Kasumi-1 (cell line): ENCODE measurements around the gene ARPC5L.
"Not testable (repeated sequence)": the region's sequence is repeated elsewhere in the genome, so short reads cannot be mapped to it uniquely, and the experiment has no call there.

Experiments used
- DNase-seq, 2 experiments: peaks; one replicate each; lab custom pipeline; 2025; lab: John Stamatoyannopoulos, UW

Gene ARPC5L

GRCh38 chr9:124861342-124862229 lies at the start of gene ARPC5L, which contains the start of gene RPL35:
Gene ARPC5L (plus strand): TSS chr9:124862130. CDS start chr9:124869291, 7,161 bp downstream.
Gene RPL35 (minus strand): TSS chr9:124861957. CDS start chr9:124861912, 45 bp downstream.
- DNase-seq, result peak; percentile 93 to 95

GRCh38 chr9:124812441-124812876 lies 49.5 kb upstream of the ARPC5L start:
- no peak for DNase-seq

GRCh38 chr9:124813041-124813440 lies 48.9 kb upstream of the ARPC5L start:
- DNase-seq, result no peak

DNA sequence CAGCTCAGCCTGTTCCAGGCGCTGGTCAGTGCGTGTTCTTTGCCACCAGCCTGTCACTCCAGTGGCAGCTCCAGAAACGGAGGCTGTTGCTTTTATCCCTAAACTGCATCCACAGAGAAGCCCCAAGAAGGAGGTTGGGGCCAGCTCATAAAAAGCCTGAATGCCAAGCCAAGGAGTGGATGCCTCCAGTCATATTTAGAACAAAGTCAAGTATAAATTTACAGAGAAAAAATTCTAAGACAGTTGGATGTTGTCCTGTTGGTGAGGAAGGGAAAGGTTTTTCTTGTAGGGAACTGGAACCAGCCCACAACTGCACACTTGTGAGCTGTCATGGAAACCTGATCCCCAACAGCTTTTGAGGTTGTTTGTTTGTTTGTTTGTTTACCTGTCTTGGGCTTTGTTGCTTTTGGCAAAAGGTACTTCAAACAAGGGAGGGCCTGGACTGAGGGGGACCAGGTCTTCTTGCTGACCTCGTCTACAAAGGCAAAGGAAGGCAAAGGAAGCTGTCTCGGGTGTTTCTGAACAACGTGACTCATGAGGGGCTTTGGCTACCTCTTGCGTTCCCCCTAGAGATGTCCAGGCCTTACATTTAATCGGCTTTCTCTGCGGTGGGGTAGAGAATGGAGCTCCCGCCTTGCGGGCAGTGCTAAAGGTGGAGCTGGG lies 48.3 kb upstream of the ARPC5L start:
- no peak for DNase-seq

DNA sequence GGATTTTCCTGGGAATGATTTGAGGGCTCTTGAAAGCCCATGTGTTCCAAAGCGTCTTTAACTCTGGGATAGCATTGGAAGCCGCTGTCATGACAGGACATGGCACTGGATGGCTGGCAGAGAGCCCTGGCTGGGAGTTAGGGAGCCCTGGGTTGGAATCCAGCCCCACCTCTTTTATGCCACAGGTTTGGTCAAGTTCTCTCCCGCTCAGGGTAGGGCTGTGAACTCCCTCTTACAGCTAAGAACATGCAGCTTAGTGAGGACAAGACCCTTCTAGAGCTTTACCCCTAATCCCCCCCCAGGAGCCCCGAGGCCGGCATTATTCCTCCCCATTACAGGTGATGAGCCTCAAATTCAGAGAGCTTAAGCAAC lies 47.8 kb upstream of the ARPC5L start:
- no peak for DNase-seq

- DNase-seq, result no peak
Measured at GRCh38 chr9:124815601-124816000, 46.3 kb upstream of the ARPC5L start.

- no peak for DNase-seq
Measured at GRCh38 chr9:124818431-124819281, 43.3 kb upstream of the ARPC5L start.

GRCh38 chr9:124820698-124821623 lies 41.0 kb upstream of the ARPC5L start:
- DNase-seq, result no peak

DNA sequence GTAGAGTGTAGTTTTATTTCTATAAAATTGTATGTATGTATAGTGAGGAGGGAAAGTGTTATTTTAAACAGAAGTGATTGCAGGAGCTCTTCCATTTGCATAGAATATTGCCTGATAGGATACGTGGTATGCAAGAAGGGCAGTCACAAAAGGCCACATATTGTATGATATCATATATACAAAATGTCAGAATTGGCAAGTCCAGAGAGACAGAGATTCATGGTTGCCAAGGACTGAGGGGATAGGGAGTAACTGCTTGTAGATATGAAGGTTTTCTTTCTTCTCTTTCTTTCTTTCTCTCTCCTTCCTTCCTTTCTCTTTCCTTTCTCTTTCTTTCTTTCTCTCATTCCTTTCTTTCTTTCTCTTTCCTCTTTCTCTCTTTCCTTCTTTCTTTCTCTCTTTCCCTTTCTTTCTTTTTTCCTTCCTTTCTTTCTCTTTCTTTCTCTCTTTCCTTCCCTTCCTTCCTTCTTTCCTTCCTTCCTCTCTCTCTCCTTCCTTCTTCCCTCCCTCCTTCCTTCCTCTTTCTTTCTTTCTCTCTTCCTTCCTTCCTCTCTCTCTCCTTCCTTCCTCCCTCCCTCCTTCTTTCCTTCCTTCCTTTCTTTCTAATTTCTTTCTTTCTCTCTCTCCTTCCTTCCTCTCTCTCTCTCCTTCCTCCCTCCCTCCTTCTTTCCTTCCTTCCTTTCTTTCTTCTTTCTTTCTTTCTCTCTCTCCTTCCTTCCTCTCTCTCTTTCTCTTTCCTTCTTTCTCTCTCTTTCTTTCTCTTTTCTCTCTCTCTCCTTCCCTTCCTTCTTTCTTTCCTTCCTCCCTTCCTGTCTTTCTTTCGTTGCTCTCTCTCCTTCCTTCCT lies 33.2 kb upstream of the ARPC5L start:
- no peak for DNase-seq

GRCh38 chr9:124829334-124829669 lies 32.6 kb upstream of the ARPC5L start:
- no peak for DNase-seq

GRCh38 chr9:124830593-124830992 lies 31.3 kb upstream of the ARPC5L start:
- no peak for DNase-seq

DNA sequence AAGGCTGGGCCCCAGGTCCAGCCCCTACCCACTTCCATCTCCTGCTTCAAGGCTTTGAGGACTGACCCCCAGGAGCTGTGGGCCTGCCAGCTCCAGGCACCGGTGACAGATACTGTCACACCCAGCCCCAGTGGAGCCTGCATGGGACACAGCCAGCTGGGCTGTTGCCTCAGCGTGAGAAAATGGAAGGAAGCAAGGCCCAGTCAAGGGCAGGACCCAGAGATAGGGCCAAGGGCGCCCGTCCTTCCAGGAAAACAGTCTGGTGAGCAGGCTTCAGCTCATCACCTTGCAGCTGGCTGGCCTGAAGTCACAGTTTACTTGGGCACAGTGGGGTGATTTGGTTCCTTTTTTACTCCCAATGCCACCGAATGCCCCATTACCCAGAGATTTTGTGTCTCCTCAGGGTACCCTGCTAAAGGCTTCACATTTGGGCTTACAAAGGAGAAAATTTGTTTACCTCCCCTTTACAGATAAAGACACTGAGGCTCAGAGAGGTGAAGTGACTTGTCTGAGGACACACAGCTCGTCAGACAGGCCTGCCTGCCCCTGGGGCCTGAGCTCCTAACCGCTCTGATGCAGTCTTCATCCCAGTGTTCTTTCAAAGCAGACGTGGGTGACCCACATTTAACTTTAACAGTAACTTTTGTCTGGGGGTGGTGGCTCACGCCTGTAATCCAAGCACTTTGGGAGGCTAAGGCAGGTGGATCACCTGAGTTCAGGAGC lies 30.1 kb upstream of the ARPC5L start:
- no peak for DNase-seq

- no peak for DNase-seq
Measured at GRCh38 chr9:124834591-124834990, 27.3 kb upstream of the ARPC5L start.

DNA sequence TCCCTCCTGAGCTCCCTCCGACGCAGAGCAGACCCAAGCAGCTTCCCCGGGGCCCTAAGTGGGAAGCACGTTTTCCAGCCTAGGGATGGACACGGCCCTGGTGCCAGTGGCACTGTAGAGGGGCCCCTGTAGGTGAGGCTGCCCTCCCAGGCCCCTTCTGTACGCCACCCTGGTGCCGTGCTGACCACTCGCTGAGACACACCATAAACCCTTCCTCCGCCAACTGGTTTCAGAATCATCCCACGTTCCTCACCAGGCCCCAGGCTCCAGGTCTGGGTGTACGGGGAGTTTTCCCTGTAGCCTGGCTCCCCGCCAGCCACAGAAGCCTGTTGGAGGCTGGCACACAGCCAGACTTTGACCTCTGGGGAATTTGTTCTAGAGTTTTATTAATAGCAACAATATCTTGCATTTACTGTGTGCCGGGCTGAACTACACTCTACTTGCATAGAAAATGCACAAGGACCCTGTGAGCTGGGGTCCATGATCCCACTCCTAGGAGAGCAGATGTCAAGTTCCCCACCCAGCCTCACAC lies 26.8 kb upstream of the ARPC5L start:
- no peak for DNase-seq

- not testable (repeated sequence) for DNase-seq
Measured at GRCh38 chr9:124838132-124838531, 23.8 kb upstream of the ARPC5L start.

DNA sequence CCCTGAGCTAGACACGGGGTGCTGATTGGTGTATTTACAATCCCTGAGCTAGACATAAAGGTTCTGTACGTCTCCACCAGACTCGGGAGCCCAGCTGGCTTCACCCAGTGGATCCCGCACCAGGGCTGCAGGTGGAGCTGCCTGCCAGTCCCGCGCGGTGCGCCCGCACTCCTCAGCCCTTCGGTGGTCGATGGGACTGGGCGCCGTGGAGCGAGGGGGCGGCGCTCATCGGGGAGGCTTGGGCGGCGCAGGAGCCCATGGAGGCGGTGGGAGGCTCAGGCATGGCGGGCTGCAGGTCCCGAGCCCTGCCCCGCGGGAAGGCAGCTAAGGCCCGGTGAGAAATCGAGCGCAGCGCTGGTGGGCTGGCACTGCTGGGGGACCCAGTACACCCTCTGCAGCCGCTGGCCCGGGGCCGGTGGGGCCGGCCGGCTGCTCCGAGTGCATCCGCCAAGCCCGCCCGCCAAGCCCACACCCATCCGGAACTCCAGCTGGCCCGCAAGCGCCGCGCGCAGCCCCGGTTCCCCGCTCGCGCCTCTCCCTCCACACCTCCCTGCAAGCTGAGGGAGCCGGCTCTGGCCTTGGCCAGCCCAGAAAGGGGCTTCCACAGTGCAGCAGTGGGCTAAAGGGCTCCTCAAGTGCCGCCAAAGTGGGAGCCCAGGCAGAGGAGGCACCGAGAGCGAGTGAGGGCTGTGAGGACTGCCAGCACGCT lies 23.2 kb upstream of the ARPC5L start:
- not testable (repeated sequence) for DNase-seq

DNA sequence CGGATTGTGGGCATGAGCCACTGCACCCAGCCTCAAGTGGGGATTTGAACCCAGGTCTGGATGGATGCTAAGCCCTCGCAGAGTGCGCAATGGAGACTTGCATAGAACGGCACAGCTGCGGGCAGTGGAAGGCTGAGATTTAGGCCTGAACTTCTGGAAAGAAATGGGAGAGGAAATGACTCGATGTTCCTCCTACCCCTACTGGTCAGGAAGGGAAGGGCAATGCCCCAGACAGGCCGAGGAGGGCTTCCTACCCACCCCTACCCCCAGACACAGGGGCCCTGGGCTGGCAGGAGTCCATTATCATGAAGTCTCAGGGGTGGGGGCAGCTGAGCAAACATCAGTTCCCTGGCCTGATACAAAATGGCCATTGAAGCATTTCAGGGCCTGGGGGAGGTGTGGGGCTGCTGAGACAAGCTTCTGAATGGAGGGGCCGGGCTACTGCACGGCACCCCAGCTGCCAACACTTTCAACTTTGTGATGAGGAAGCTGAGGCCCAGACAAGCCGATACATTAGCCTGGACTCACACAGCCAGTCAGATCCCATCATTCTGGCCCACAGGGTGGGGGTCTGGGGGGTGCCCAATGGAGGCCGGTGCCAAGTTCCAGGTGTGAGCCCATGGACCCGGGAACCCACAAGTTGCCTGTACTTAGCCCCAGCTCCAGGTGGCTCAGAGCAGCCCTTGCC lies 22.2 kb upstream of the ARPC5L start:
- DNase-seq, result no peak

DNA sequence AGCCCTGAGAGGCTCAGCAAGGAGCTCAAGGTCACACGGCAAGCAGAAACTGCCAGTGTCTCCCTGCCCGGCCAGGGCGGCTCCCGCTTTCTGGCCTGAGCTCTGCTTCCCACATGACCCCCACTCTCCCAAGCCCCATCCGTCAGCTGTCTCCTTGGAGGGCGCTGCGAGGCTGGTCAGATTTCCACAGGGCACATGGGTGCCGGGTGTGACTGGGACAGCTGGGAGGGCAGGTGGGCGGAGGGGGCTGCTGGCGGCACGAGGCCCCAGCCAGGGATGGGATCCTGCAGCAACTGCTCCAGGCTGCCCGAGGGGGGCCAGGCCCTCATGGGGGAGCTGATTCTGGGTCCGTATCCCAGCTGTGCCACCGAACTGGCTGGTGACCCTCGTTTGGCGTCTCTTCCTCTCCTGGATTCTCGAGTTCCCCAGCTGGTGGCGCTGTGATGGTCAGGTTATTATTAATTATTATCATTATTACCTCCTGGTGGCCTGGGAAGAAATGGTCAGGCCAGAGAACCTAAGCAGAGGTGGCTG lies 21.6 kb upstream of the ARPC5L start:
- no peak for DNase-seq
